Measurements from ENCODE around the gene CDX2.

CDX2 gene

GRCh38 chr13:27919934-27920676 lies 49.0 kb downstream of the CDX2 start, which contains the start of gene PDX1:
Gene PDX1 (plus strand): TSS chr13:27920000. CDS start chr13:27920139, 139 bp downstream.
- intact Hi-C loops (cut with DNase I), result no loop called here
- no peak for DNase-seq

GRCh38 chr13:27919659-27919933 lies 49.5 kb downstream of the CDX2 start:
- intact Hi-C loops (cut with DNase I), result no loop called here
- no peak for DNase-seq

- intact Hi-C loops (cut with DNase I), result no loop called here
- DNase-seq, result no peak
These were observed 50.0 kb downstream of the CDX2 start for GRCh38 chr13:27918918-27919658.

GRCh38 chr13:27918041-27918917 lies 50.8 kb downstream of the CDX2 start:
- intact Hi-C loops (cut with DNase I), result no loop called here

GRCh38 chr13:27917121-27917947 lies 51.8 kb downstream of the CDX2 start:
- intact Hi-C loops (cut with DNase I), result no loop called here
- no peak for DNase-seq

More at GRCh38 chr13:27918041-27918917, 50.8 kb downstream of the CDX2 start:
- DNase-seq, result no peak

- intact Hi-C loops (cut with DNase I), result no loop called here
- no peak for DNase-seq
These were observed 53.6 kb downstream of the CDX2 start for GRCh38 chr13:27915301-27916207.

GRCh38 chr13:27913160-27913559 lies 56.0 kb downstream of the CDX2 start:
- intact Hi-C loops (cut with DNase I), result no loop called here
- no peak for DNase-seq

GRCh38 chr13:27911521-27911920 lies 57.6 kb downstream of the CDX2 start:
- intact Hi-C loops (cut with DNase I), result no loop called here
- DNase-seq, result no peak

All from posterior cingulate gyrus (tissue), 11 donors.